ENCODE measurements around the gene CTBS. TPM values are rescaled to one million over a fixed set of nuclear protein-coding genes. Genes with fewer than 3 reads are reported as not detected.

Gene CTBS
- total and polyA plus RNA-seq, 2 of the 8 experiments (the other 6 are each of a cell fraction or from before 2014, with no cell fraction given), result 3.3 to 4.1 TPM

GRCh38 chr1:84583648-84584047 lies 9.4 kb upstream of the CTBS start (continued):
- TF ChIP-seq CHD7 (IDR thresholded peaks at IDR 0.05; ENCODE audit: insufficient replicate concordance, low read length) (no peak), RNF2 (IDR thresholded peaks at IDR 0.05; ENCODE audit: borderline replicate concordance, low read depth, low read length, missing control alignments, poor library complexity, severe bottlenecking) (no peak), ATF3 (IDR thresholded peaks at IDR 0.05; ENCODE audit: insufficient read depth, low read depth, low read length) (no peak), CREB1 (IDR thresholded peaks at IDR 0.05) (no peak), JUND (IDR thresholded peaks at IDR 0.05; ENCODE audit: low read length) (no peak), MAFK (IDR thresholded peaks at IDR 0.05; ENCODE audit: low read depth, low read length) (no peak), NANOG (IDR thresholded peaks at IDR 0.05; ENCODE audit: insufficient read depth, low read depth, low read length, poor library complexity, severe bottlenecking) (no peak), RAD21 (IDR thresholded peaks at IDR 0.05 in 1 of 2, conservative IDR thresholded peaks at IDR 0.05 in 1 of 2; ENCODE audit: low read depth in 2 of 2, low read length in 2 of 2) (no peak), SP1 (IDR thresholded peaks at IDR 0.05; ENCODE audit: low read depth, low read length) (no peak), BRCA1 (IDR thresholded peaks at IDR 0.05; ENCODE audit: low read depth, low read length) (no peak), EZH2 (IDR thresholded peaks at IDR 0.05; ENCODE audit: low read depth, low read length, severe bottlenecking) (no peak)

Measured in H1 (cell line).